A549 treated with DMSO at 1 μM for 4 hours (cell line): ENCODE results near the gene RAB28. TPM values are rescaled to one million over a fixed set of nuclear protein-coding genes. Genes with fewer than 3 reads are reported as not detected.

Source experiments
- total RNA-seq: library from RNA; stranded (reverse); fragments of 200-300 nt; extraction: Qiagen RNA extraction; gene quantifications from 5 replicates; pipeline ENCODE4 v1.2.3, GENCODE V29; 2022; ENCODE audit warnings: low read depth

The RAB28 gene
- 8.2 to 10.4 TPM (median 10.2 TPM) in 5 replicates for total RNA-seq

GRCh38 chr4:13484122-13484748 lies at the start of gene RAB28:
RAB28 (minus strand) TSS chr4:13484340.

Other genes starting within 250 kb of the RAB28 start
- 0.10 to 0.23 TPM (median 0.15 TPM) in 5 replicates for gene NKX3-2, start 60.2 kb upstream of the RAB28 start, total RNA-seq
- gene BOD1L1, start 143.4 kb upstream of the RAB28 start, total RNA-seq, result 17.2 to 22.6 TPM (median 20.8 TPM) in 5 replicates